Cardiac muscle cell (in vitro differentiated cells and primary cell): ENCODE data around the gene FGFR4. TPM values are rescaled to one million over a fixed set of nuclear protein-coding genes. Genes with fewer than 3 reads are reported as not detected.

ENCODE experiments used
- DNase-seq, 2 donors: peaks; one replicate each; pipeline versions ENCODE4 v3.0.0 to v3.0.0-alpha.2; 2010 to 2017; ENCODE audit warnings: low read depth in 1 of 2, low spot score in 1 of 2
- H3K27ac ChIP-seq: fragments of 200-600 bp; sonication (generic); 2 replicates; pipeline ENCODE4 v1.5.1; 2016
- H3K27me3 ChIP-seq: fragments of 200-600 bp; sonication (generic); 2 replicates; pipeline ENCODE4 v1.6.0; 2016; ENCODE audit warnings: control low read depth
- H3K36me3 ChIP-seq: fragments of 200-600 bp; sonication (generic); 2 replicates; pipeline ENCODE4 v1.5.1; 2016; ENCODE audit warnings: control low read depth
- H3K4me1 ChIP-seq: fragments of 200-600 bp; sonication (generic); 2 replicates; pipeline ENCODE4 v1.8.1; 2017; ENCODE audit warnings: low read depth, mild to moderate bottlenecking, mixed run types
- H3K4me3 ChIP-seq: fragments of 200-600 bp; sonication (generic); 2 replicates; pipeline ENCODE4 v1.5.1; 2016; ENCODE audit warnings: mild to moderate bottlenecking
- H3K9me3 ChIP-seq: fragments of 200-600 bp; sonication (generic); 2 replicates; pipeline ENCODE4 v1.5.1; 2017; ENCODE audit warnings: low read depth, mild to moderate bottlenecking, control low read depth
- polyA plus RNA-seq: library from polyadenylated mRNA; unstranded; fragments of >200 nt; fragmentation: Nextera tagmentation; extraction: Ambion mirVana; gene quantifications from 2 replicates; pipeline ENCODE4 v1.2.1, GENCODE V29; 2016
- total RNA-seq: library from RNA; depleted of rRNA; stranded (reverse); fragments of >200 nt; gene quantifications from 2 replicates; pipeline ENCODE4 v1.2.3, GENCODE V29; 2016
- TF ChIP-seq, protein P1 (sequence below): IDR thresholded peaks from 2 replicates; pipeline ENCODE4 v1.5.1; 2012; ENCODE audit warnings: low read depth, mild to moderate bottlenecking, low read length

The FGFR4 gene
- total and polyA plus RNA-seq, 2 experiments from 2014 or later = 1.8 to 2.8 TPM

DNA sequence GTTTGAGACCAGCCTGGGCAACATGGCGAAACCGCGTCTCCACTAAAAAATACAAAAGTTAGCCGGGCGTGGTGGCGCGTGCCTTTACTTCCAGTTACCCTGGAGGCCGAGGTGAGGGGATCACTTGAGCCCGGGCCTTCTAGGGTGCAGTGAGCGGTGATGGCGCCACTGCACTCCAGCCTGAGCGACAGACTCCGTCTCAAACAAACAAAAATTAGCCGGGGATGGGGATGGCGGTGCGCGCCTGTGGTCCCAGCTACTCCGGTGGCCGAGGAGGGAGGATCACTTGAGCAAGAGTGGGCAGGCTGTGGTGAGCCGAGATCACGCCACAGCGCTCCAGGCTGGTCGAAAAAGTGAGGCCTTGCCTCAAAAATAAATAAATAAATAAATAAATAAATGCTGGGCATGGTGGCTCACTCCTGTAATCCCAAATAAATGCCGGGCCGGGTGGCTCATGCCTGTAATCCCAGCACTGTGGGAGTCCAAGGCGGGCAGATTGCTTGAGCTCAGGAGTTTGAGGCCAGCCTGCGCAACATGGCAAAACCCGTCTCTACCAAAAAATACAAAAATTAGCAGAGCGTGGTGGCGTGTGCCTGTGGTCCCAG lies 30.8 kb downstream of the FGFR4 start:
- no peak for DNase-seq
- H3K36me3 ChIP-seq = no peaks in the 10 kb centered on the region
- H3K4me1 ChIP-seq = no peaks in the 10 kb centered on the region
- no peaks in the 10 kb centered on the region for H3K9me3 ChIP-seq
- no peak overlapping the region for H3K4me3 ChIP-seq
- TF ChIP-seq, protein P1, sequence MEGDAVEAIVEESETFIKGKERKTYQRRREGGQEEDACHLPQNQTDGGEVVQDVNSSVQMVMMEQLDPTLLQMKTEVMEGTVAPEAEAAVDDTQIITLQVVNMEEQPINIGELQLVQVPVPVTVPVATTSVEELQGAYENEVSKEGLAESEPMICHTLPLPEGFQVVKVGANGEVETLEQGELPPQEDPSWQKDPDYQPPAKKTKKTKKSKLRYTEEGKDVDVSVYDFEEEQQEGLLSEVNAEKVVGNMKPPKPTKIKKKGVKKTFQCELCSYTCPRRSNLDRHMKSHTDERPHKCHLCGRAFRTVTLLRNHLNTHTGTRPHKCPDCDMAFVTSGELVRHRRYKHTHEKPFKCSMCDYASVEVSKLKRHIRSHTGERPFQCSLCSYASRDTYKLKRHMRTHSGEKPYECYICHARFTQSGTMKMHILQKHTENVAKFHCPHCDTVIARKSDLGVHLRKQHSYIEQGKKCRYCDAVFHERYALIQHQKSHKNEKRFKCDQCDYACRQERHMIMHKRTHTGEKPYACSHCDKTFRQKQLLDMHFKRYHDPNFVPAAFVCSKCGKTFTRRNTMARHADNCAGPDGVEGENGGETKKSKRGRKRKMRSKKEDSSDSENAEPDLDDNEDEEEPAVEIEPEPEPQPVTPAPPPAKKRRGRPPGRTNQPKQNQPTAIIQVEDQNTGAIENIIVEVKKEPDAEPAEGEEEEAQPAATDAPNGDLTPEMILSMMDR = no peak
- H3K27ac ChIP-seq = no peak overlapping the region
- peaks cover under 1% of the 10 kb centered on the region for H3K27me3 ChIP-seq

DNA sequence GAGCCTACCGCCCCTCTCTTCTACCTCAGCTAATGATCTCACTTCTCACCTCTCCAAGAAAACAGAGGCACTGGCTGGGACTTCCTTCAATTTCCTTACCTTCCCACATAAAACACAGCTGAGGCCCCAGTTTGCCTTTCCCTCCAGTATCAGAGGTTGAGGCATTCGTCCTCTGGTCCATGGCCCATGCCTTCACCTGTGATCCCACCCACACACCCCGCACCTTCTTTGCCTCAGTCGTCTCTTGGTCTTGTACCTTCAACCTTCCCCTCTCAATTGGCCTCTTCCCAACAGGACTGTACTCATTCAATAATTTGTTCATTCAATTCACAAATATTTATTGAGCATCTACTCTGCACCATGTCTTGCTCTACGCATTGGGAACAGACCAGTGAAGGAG lies 35.9 kb downstream of the FGFR4 start:
- Histone ChIP-seq H3K4me3 (no peak overlapping the region), H3K27me3 (no peaks in the 10 kb centered on the region), H3K27ac (no peak overlapping the region), H3K9me3 (no peaks in the 10 kb centered on the region), H3K36me3 (no peaks in the 10 kb centered on the region), H3K4me1 (no peaks in the 10 kb centered on the region)
- no peak for DNase-seq
- TF ChIP-seq, protein P1 = no peak

DNA sequence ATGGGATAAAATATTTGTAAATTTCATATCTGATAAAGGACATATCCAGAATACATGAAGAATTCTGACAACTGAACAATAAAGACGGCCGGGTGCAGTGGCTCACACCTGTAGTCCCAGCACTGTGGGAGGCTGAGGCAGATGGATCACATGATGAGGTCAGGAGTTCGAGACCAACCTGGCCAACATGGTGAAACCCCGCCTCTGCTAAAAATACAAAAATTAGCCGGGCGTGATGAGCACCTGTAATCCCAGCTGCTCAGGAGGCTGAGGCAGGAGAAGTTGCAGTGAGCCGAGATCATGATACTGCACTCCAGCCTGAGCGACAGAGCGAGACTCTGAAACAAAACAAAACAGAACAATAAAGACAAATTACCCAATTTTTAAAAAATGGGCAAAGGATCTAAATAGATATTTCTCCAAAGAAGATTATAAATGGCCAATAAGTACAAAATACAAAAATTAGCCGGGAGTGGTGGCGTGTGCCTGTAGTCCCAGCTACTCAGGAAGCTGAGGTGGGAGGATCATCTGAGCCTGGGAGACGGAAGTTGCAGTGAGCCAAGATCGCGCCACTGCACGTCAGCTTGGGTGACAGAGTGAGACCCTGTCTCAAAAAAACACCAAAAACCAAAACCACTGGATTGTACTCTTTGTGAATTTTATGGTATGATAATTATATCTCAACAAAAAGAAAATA lies 37.2 kb downstream of the FGFR4 start:
- no peaks in the 10 kb centered on the region for H3K9me3 ChIP-seq
- TF ChIP-seq, protein P1 = no peak
- no peak for DNase-seq
- no peaks in the 10 kb centered on the region for H3K36me3 ChIP-seq
- H3K27me3 ChIP-seq = no peaks in the 10 kb centered on the region
- no peak overlapping the region for H3K4me3 ChIP-seq
- no peak overlapping the region for H3K27ac ChIP-seq
- H3K4me1 ChIP-seq = no peaks in the 10 kb centered on the region

DNA sequence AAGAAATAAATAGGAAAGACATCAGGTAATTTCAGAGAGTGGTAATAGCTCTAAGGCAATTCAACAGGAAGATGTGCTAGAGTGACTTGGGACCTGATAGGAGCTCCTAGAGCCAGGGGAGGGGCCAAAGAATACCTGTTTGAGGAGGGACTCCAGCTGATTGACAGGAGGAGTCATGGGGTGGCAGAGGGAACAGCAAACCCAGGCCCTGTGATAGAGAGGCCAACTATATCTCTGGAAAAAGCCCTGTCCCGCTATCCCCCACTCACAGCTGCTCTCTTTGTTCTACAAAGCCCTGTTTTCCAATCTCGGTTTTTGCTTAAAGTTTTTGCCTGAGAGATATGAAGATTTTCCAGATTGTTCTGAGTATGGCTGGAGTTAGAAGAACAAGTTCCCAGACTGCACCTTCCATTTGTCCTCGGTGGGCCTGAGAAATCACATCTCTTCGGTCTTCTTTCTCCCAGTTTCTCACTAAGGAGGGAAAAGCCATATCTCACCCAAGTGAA lies 37.8 kb downstream of the FGFR4 start:
- no peaks in the 10 kb centered on the region for H3K27me3 ChIP-seq
- no peaks in the 10 kb centered on the region for H3K9me3 ChIP-seq
- H3K27ac ChIP-seq = no peak overlapping the region
- no peaks in the 10 kb centered on the region for H3K4me1 ChIP-seq
- no peaks in the 10 kb centered on the region for H3K36me3 ChIP-seq
- H3K4me3 ChIP-seq = no peak overlapping the region
- TF ChIP-seq, protein P1 = no peak
- DNase-seq = no peak

DNA sequence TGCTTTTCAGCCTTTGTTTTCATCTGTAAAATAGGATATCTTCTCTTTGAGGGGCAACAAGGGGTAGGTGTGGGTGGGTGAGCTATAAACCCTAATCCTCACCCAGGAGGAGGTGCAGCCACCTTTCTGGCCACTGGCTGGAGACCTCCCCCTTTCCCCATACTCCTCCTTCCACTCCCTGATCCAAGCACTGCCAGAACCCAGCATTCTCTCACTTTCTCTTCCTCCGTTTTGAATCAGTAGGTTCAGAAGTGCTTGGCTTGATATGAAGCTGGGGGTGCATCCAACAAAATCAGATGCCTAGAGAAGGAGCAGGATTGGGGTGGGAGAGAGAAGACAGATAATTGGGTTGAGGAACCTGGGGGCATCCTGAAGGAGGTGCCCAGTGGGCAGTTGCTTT lies 40.1 kb downstream of the FGFR4 start:
- no peaks in the 10 kb centered on the region for H3K36me3 ChIP-seq
- DNase-seq = no peak
- no peaks in the 10 kb centered on the region for H3K9me3 ChIP-seq
- TF ChIP-seq, protein P1 = no peak
- H3K27ac ChIP-seq = no peak overlapping the region
- no peaks in the 10 kb centered on the region for H3K4me1 ChIP-seq
- no peak overlapping the region for H3K4me3 ChIP-seq
- H3K27me3 ChIP-seq = no peaks in the 10 kb centered on the region
